Testis (tissue), 3 donors: ENCODE results near the gene ACER2. TPM values are rescaled to one million over a fixed set of nuclear protein-coding genes. Genes with fewer than 3 reads are reported as not detected.

Experiments
- DNase-seq: peaks from one replicate; pipeline ENCODE4 v3.0.0-alpha.2; 2019
- H3K27ac ChIP-seq, 2 donors: fragments of 200-600 bp; sonication (generic); one replicate each; pipeline ENCODE4 v1.5.1; 2019
- H3K27me3 ChIP-seq: fragments of 200-600 bp; sonication (generic); one replicate; pipeline ENCODE4 v1.5.1; 2019
- H3K36me3 ChIP-seq: fragments of 200-600 bp; sonication (generic); one replicate; pipeline ENCODE4 v1.5.1; 2017; ENCODE audit warnings: low read depth; ENCODE audit errors: missing control alignments
- H3K4me1 ChIP-seq: fragments of 200-600 bp; sonication (generic); one replicate; pipeline ENCODE4 v1.5.1; 2019
- H3K4me3 ChIP-seq, 2 donors: fragments of 200-600 bp; sonication (generic); one replicate each; pipeline ENCODE4 v1.5.1; 2017 to 2019
- H3K9me3 ChIP-seq: fragments of 200-600 bp; sonication (generic); one replicate; pipeline ENCODE4 v1.5.1; 2017
- CTCF ChIP-seq, 3 experiments: fragments of 450-650 bp in 2 of 3; fragments of 200-600 bp in 1 of 3; sonication (generic) in 1 of 3; IDR thresholded peaks; one replicate each; pipeline ENCODE4 v1.5.1; 2016 to 2019; ENCODE audit warnings: antibody characterized with exemption in 3 of 3, mild to moderate bottlenecking in 2 of 3, moderate library complexity in 1 of 3
- POLR2A ChIP-seq: fragments of 450-650 bp; IDR thresholded peaks from one replicate; pipeline ENCODE4 v1.6.1; 2017; ENCODE audit warnings: antibody characterized with exemption, mild to moderate bottlenecking, moderate library complexity
- WGBS, 2 donors: methylation state at CpG; one replicate each; pipeline ENCODE4 v1.1.5; 2018; 5-methylcytosine and 5-hydroxymethylcytosine counted together
- intact Hi-C: fragments of 100-400 bp; cut with DNase I; formaldehyde crosslinking; loops from one replicate; pipeline ENCODE4 v1.15.1; 2023; ENCODE audit warnings: low total_unique reads
- polyA plus RNA-seq: library from polyadenylated mRNA; stranded (reverse); fragments of 350-450 nt; fragmentation: Illumina TruSeq; extraction: RNeasy Lipid Tissue Mini Kit (QIAGEN cat#74804); gene quantifications from one replicate; pipeline ENCODE4 v1.2.3, GENCODE V29; 2014; ENCODE audit warnings: low read depth, low replicate concordance; ENCODE audit not compliant: insufficient read depth
- total RNA-seq, 2 donors: library from RNA; depleted of rRNA; stranded (reverse); fragments of >200 nt; gene quantifications; one replicate each; pipeline ENCODE4 v1.2.3, GENCODE V29; 2016

Gene ACER2
- total and polyA plus RNA-seq, 3 donors from 2014 or later = 3.8 to 5.5 (median 4.4) TPM

GRCh38 chr9:19375538-19375937 lies 33.3 kb upstream of the ACER2 start:
- H3K36me3 ChIP-seq = no peaks in the 10 kb centered on the region
- no peak overlapping the region for H3K27ac ChIP-seq
- no peaks in the 10 kb centered on the region for H3K27me3 ChIP-seq
- DNase-seq = no peak
- TF ChIP-seq POLR2A (no peak), CTCF (IDR thresholded peaks at IDR 0.05) (no peak)
- H3K9me3 ChIP-seq = no peaks in the 10 kb centered on the region
- H3K4me1 ChIP-seq = peaks cover 8% of the 10 kb centered on the region
- intact Hi-C loops = loop anchor here (5.0 kb wide), 1 partner anchor 143 kb away; the partner anchor contains the start of gene DENND4C
- H3K4me3 ChIP-seq = no peak overlapping the region

GRCh38 chr9:19376931-19377330 lies 31.9 kb upstream of the ACER2 start:
- Histone ChIP-seq H3K9me3 (no peaks in the 10 kb centered on the region), H3K4me3 (no peak overlapping the region), H3K27me3 (no peaks in the 10 kb centered on the region), H3K27ac (no peak overlapping the region), H3K4me1 (peaks cover 15% of the 10 kb centered on the region), H3K36me3 (no peaks in the 10 kb centered on the region)
- 65 to 70% methylated on average over 2 of the region's 2 CpGs for WGBS, 2 donors
- intact Hi-C loops = loop anchor here (5.0 kb wide), 1 partner anchor 145 kb away; the partner anchor contains the start of gene DENND4C
- no peak for TF ChIP-seq CTCF (IDR thresholded peaks at IDR 0.05)
- no peak for TF ChIP-seq POLR2A
- DNase-seq = no peak

GRCh38 chr9:19378164-19378563 lies 30.6 kb upstream of the ACER2 start:
- H3K4me3 ChIP-seq = no peak overlapping the region
- WGBS, 2 donors = 82 to 88% methylated on average over 4 of the region's 4 CpGs
- intact Hi-C loops = loop anchor here (5.0 kb wide), 1 partner anchor 146 kb away; the partner anchor contains the start of gene DENND4C

GRCh38 chr9:19378647-19379046 lies 30.2 kb upstream of the ACER2 start:
- TF ChIP-seq POLR2A = no peak
- TF ChIP-seq CTCF (IDR thresholded peaks at IDR 0.05) = no peak
- intact Hi-C loops = loop anchor here (5.0 kb wide), 1 partner anchor 146 kb away; the partner anchor contains the start of gene DENND4C
- Histone ChIP-seq H3K36me3 (no peaks in the 10 kb centered on the region), H3K4me1 (peaks cover 15% of the 10 kb centered on the region), H3K9me3 (no peaks in the 10 kb centered on the region), H3K27me3 (no peaks in the 10 kb centered on the region), H3K4me3 (peak overlapping the region in 1 of 2 donors; percentile 83), H3K27ac (peak overlapping the region in 1 of 2 donors; percentile 87)
- WGBS, 2 donors = 34 to 47% methylated on average over 7 of the region's 7 CpGs
- DNase-seq = no peak

More at GRCh38 chr9:19378164-19378563, 30.6 kb upstream of the ACER2 start:
- Histone ChIP-seq H3K27ac (no peak overlapping the region), H3K27me3 (no peaks in the 10 kb centered on the region), H3K4me1 (peaks cover 15% of the 10 kb centered on the region), H3K9me3 (no peaks in the 10 kb centered on the region), H3K36me3 (no peaks in the 10 kb centered on the region)
- TF ChIP-seq CTCF (IDR thresholded peaks at IDR 0.05) = no peak
- no peak for TF ChIP-seq POLR2A
- no peak for DNase-seq

- H3K27ac ChIP-seq = peak overlapping the region; percentile 87 to 93
- DNase-seq = no peak
Measured at GRCh38 chr9:19379283-19379682, 29.5 kb upstream of the ACER2 start.

More at GRCh38 chr9:19379283-19379682, 29.5 kb upstream of the ACER2 start:
- TF ChIP-seq CTCF (IDR thresholded peaks at IDR 0.05) (no peak), POLR2A (no peak)
- intact Hi-C loops = loop anchor here (5.0 kb wide), 1 partner anchor 147 kb away; the partner anchor contains the start of gene DENND4C
- Histone ChIP-seq H3K4me3 (peak overlapping the region; percentile 70 to 83), H3K4me1 (peaks cover 15% of the 10 kb centered on the region), H3K9me3 (no peaks in the 10 kb centered on the region), H3K36me3 (no peaks in the 10 kb centered on the region), H3K27me3 (no peaks in the 10 kb centered on the region)
- WGBS, 2 donors = 6 to 7% methylated on average over 12 of the region's 12 CpGs
